ENCODE measurements around the gene KIAA0513. TPM values are rescaled to one million over a fixed set of nuclear protein-coding genes. Genes with fewer than 3 reads are reported as not detected.

Gene KIAA0513, protein sequence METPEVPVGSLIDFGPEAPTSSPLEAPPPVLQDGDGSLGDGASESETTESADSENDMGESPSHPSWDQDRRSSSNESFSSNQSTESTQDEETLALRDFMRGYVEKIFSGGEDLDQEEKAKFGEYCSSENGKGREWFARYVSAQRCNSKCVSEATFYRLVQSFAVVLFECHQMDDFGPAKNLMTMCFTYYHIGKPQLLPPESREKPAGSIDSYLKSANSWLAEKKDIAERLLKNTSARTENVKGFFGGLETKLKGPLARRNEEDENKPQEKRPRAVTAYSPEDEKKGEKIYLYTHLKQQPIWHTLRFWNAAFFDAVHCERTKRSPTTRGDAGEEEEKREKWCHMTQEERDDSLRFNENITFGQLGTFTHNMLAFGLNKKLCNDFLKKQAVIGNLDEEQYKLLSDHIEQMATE
- total RNA-seq, result 10 to 100 TPM in 1 of 2 experiments, 1 to 10 TPM in 1; 9.6 to 10.4 TPM

- intact Hi-C loops (cut with DNase I, micrococcal nuclease), result loop anchor here (1.0 to 10.0 kb wide), 11 partner anchors 16 to 1527 kb away; partner anchors contain the start of genes COTL1 (in 1 of the 2), DNAAF1 (in 1 of the 2), HSDL1 (in 1 of the 2) and MBTPS1 (in 1 of the 2)
- H3K4me1 Mint-ChIP-seq, result peaks cover 37% of the 10 kb centered on the region
- ChIA-PET CTCF (interaction anchor here (0.6 to 5.9 kb wide), 12 partner anchors 12 to 275 kb away, joined by 3 to 37 read pairs (median 4); partner anchors contain the start of gene ZDHHC7), POLR2A (interaction anchor here (0.6 to 1.5 kb wide), 4 partner anchors 14 to 27 kb away, joined by 3 to 5 read pairs (median 3); partner anchors contain the start of gene ZDHHC7)
- H3K9me3 Mint-ChIP-seq (ENCODE audit: low read depth), result no peaks in the 10 kb centered on the region
- peak within 1 kb of the TSS; percentile 97 for H3K27ac Mint-ChIP-seq
- ATAC-seq (peak; percentile 43), DNase-seq (peak; percentile 98)
- H3K27me3 Mint-ChIP-seq, result no peaks in the 10 kb centered on the region
- peak within 1 kb of the TSS; percentile 83 for H3K4me3 Mint-ChIP-seq
- peaks cover 4% of the 10 kb centered on the region for H3K36me3 Mint-ChIP-seq (ENCODE audit: low read depth)
Observed at GRCh38 chr16:85027349-85027957, at the start of gene KIAA0513. Gene KIAA0513, plus strand, starts transcription at chr16:85027795. Its CDS starts 39,277 bp downstream, at chr16:85067072.

- Mint-ChIP-seq H3K9me3 (ENCODE audit: low read depth) (no peaks in the 10 kb centered on the region), H3K36me3 (ENCODE audit: low read depth) (peaks cover 26% of the 10 kb centered on the region), H3K4me3 (no peak overlapping the region), H3K27ac (peak overlapping the region; percentile 42), H3K4me1 (no peaks in the 10 kb centered on the region), H3K27me3 (no peaks in the 10 kb centered on the region)
- ATAC-seq (no peak), DNase-seq (no peak)
- ChIA-PET CTCF (interaction anchor here (0.5 to 2.8 kb wide), 3 partner anchors 8 to 135 kb away, joined by 3 to 14 read pairs (median 3); no protein-coding TSS in a partner anchor), POLR2A (no interaction called here)
- intact Hi-C loops (cut with DNase I, micrococcal nuclease), result no loop called here
Observed at GRCh38 chr16:84979516-84979915, 48.1 kb upstream of the KIAA0513 start.

DNA sequence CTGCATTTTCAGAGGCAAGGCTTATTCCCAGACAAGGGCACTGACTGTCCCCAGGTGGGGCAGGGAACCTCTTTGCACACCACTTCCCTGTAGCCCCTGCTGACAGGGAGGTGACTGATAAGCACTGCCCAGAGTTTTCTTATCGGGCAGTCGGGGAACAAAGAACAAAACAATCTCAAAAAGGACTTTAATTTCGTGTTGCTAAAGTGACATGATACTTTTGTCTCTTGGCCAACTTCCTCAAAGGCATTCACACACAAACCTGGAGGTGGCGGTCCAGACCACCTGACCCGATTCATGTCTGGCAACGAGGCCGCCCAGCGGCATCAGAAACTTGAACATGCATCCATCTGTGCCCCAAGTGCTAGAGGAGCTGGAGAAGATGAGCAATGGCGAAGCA, 45.2 kb upstream of the KIAA0513 start:
- Mint-ChIP-seq H3K27me3 (no peaks in the 10 kb centered on the region), H3K36me3 (ENCODE audit: low read depth) (peaks cover 24% of the 10 kb centered on the region), H3K9me3 (ENCODE audit: low read depth) (no peaks in the 10 kb centered on the region), H3K4me3 (no peak overlapping the region), H3K4me1 (peaks cover 20% of the 10 kb centered on the region), H3K27ac (no peak overlapping the region)
- ATAC-seq (no peak), DNase-seq (no peak)
- intact Hi-C loops (cut with DNase I, micrococcal nuclease), result loop anchor here in 1 of 2 experiments (10.0 kb wide), 1 partner anchor 102 kb away; no protein-coding TSS in a partner anchor
- ChIA-PET CTCF (interaction anchor here (0.7 to 1.7 kb wide), 3 partner anchors 11 to 402 kb away, joined by 3 to 11 read pairs (median 3); no protein-coding TSS in a partner anchor), POLR2A (no interaction called here)

DNA sequence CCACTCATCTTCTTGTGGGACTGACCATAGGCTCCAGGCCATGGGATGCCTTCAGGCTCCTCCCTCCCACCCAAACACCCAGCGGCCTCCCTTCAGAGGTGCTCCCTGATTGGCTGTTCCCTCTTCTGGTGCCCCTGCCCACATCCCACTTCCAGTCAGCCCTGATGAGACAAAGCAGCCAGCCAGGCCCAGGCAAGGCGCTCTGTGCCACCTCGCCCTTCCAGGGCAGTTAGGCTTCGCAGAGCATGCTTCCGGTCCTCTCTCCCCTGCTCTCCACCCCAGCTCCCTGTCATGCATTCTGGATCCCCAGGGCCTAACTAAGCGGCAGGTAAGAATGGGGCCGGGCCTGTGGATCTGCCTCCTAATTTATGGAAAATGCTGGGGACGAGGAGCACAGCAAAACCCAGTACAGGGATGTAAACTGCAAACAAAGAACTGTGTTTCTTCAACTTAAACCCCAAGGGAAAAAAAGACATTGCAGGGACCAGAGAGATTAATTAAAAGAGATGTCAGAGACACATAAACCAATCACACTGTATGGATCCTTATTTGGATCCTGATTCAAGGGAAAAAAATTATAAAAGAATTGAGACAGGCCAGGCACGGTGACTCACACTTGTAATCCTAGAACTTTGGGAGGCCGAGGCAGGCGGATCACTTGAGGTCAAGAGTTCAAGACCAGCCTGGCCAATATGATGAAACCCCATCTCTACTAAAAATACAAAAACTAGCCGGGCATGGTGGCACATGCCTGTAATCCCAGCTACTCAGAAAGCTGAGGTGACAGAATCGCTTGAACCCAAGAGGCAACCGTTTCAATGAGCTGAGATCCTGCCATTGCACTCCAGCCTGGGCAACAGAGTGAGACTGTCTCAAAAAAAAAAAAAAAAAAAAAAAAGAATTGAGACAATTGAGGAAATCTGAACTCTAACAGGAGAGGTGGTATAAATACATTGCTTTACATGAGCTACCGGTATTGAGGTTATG, 42.2 kb upstream of the KIAA0513 start:
- peaks cover 20% of the 10 kb centered on the region for H3K4me1 Mint-ChIP-seq
- CTCF ChIA-PET, result interaction anchor here (0.8 kb wide), 2 partner anchors 15 to 247 kb away, joined by 3 to 7 read pairs; no protein-coding TSS in a partner anchor
- H3K27ac Mint-ChIP-seq, result peak overlapping the region; percentile 72
- H3K27me3 Mint-ChIP-seq, result no peaks in the 10 kb centered on the region
- peak overlapping the region; percentile 21 for H3K4me3 Mint-ChIP-seq
- DNase-seq (no peak), ATAC-seq (no peak)
- H3K9me3 Mint-ChIP-seq (ENCODE audit: low read depth), result no peaks in the 10 kb centered on the region
- H3K36me3 Mint-ChIP-seq (ENCODE audit: low read depth), result peaks cover 26% of the 10 kb centered on the region
- POLR2A ChIA-PET, result no interaction called here
- intact Hi-C loops (cut with DNase I, micrococcal nuclease), result loop anchor here in 1 of 2 experiments (10.0 kb wide), 1 partner anchor 99 kb away; no protein-coding TSS in a partner anchor

- POLR2A ChIA-PET, result no interaction called here
- Mint-ChIP-seq H3K27ac (peak overlapping the region; percentile 72), H3K9me3 (ENCODE audit: low read depth) (no peaks in the 10 kb centered on the region), H3K4me3 (peak overlapping the region; percentile 21), H3K36me3 (ENCODE audit: low read depth) (peaks cover 25% of the 10 kb centered on the region), H3K4me1 (peaks cover 20% of the 10 kb centered on the region), H3K27me3 (no peaks in the 10 kb centered on the region)
- intact Hi-C loops (cut with DNase I, micrococcal nuclease), result loop anchor here in 1 of 2 experiments (10.0 kb wide), 1 partner anchor 99 kb away; no protein-coding TSS in a partner anchor
- DNase-seq (peak; percentile 70), ATAC-seq (peak; percentile 76)
- CTCF ChIA-PET, result interaction anchor here (0.8 kb wide), 2 partner anchors 15 to 247 kb away, joined by 3 to 7 read pairs; no protein-coding TSS in a partner anchor
Observed at GRCh38 chr16:84986102-84986501, 41.5 kb upstream of the KIAA0513 start.

- Mint-ChIP-seq H3K4me1 (peaks cover 20% of the 10 kb centered on the region), H3K9me3 (ENCODE audit: low read depth) (no peaks in the 10 kb centered on the region), H3K27me3 (no peaks in the 10 kb centered on the region), H3K27ac (no peak overlapping the region), H3K4me3 (no peak overlapping the region), H3K36me3 (ENCODE audit: low read depth) (peaks cover 21% of the 10 kb centered on the region)
- CTCF ChIA-PET, result no interaction called here
- intact Hi-C loops (cut with DNase I, micrococcal nuclease), result loop anchor here in 1 of 2 experiments (10.0 kb wide), 1 partner anchor 98 kb away; no protein-coding TSS in a partner anchor
- no peak for ATAC-seq
- no peak for DNase-seq
- POLR2A ChIA-PET, result no interaction called here
Observed at GRCh38 chr16:84986879-84987278, 40.7 kb upstream of the KIAA0513 start.

DNA sequence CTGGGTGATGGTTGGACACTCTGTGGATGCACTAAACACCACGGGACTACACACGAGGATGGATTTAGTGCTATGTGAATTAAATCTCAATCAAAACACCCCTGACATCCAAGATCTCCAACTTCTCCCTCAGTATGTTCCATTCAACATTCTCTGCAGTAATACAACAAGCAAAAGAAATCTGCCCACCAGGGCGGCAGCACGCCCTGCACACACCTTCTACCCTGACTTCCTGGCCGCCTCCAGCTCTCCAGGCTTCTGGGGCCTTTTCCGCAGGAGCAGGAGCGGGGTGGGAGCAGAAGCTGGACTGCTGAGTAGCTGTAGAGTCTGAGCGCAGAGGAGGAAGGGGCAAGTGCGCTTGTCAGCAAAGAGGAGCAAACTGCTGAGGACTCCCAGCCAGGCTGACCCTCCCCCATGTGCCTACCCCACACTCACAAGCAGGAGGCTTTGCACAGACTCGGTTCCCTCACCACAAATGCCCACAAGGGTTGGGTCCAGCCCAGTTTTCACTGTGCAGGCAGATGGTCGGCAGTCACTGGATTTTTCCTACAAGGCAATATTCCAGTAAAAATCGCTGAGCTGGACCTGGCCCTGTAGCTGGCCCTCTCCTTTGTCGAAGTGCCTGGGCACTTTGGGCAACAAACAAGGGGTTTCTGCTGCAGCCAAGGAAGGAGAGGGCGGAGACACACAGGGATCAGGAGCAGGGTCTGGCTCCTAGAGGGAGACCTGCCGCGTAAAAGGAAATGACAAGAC, 39.1 kb upstream of the KIAA0513 start:
- Mint-ChIP-seq H3K27me3 (no peaks in the 10 kb centered on the region), H3K36me3 (ENCODE audit: low read depth) (peaks cover 21% of the 10 kb centered on the region), H3K27ac (no peak overlapping the region), H3K4me3 (no peak overlapping the region), H3K4me1 (peaks cover 20% of the 10 kb centered on the region), H3K9me3 (ENCODE audit: low read depth) (no peaks in the 10 kb centered on the region)
- ChIA-PET POLR2A (no interaction called here), CTCF (interaction anchor here (0.6 kb wide), 1 partner anchor 18 kb away, joined by 3 read pairs; no protein-coding TSS in a partner anchor)
- intact Hi-C loops (cut with DNase I, micrococcal nuclease), result loop anchor here in 1 of 2 experiments (10.0 kb wide), 1 partner anchor 96 kb away; no protein-coding TSS in a partner anchor
- ATAC-seq, result no peak
- no peak for DNase-seq

GRCh38 chr16:84989749-84990620, 37.6 kb upstream of the KIAA0513 start:
- no peak for ATAC-seq
- Mint-ChIP-seq H3K27me3 (no peaks in the 10 kb centered on the region), H3K9me3 (ENCODE audit: low read depth) (no peaks in the 10 kb centered on the region), H3K4me3 (no peak overlapping the region), H3K27ac (no peak overlapping the region), H3K36me3 (ENCODE audit: low read depth) (peaks cover 25% of the 10 kb centered on the region), H3K4me1 (peaks cover 22% of the 10 kb centered on the region)
- ChIA-PET POLR2A (no interaction called here), CTCF (interaction anchor here (0.6 to 1.6 kb wide), 4 partner anchors 18 to 731 kb away, joined by 3 read pairs; no protein-coding TSS in a partner anchor)
- DNase-seq, result no peak
- intact Hi-C loops (cut with DNase I, micrococcal nuclease), result loop anchor here in 1 of 2 experiments (10.0 kb wide), 1 partner anchor 95 kb away; no protein-coding TSS in a partner anchor

GRCh38 chr16:84990782-84991181, 36.8 kb upstream of the KIAA0513 start:
- H3K27me3 Mint-ChIP-seq, result no peaks in the 10 kb centered on the region
- no peak for ATAC-seq
- DNase-seq, result no peak
- H3K9me3 Mint-ChIP-seq (ENCODE audit: low read depth), result no peaks in the 10 kb centered on the region
- POLR2A ChIA-PET, result no interaction called here
- intact Hi-C loops (cut with DNase I, micrococcal nuclease), result no loop called here
- peaks cover 23% of the 10 kb centered on the region for H3K4me1 Mint-ChIP-seq
- H3K4me3 Mint-ChIP-seq, result no peak overlapping the region
- H3K36me3 Mint-ChIP-seq (ENCODE audit: low read depth), result peaks cover 33% of the 10 kb centered on the region
- H3K27ac Mint-ChIP-seq, result no peak overlapping the region
- CTCF ChIA-PET, result interaction anchor here (0.8 to 1.6 kb wide), 2 partner anchors 19 to 20 kb away, joined by 3 read pairs; no protein-coding TSS in a partner anchor

Measured in activated CD4-positive, alpha-beta T cell treated with anti-CD3 and anti-CD28 coated beads for 36 hours (primary cell).